Stimulated activated CD8-positive, alpha-beta memory T cell treated with anti-CD3 and anti-CD28 coated beads, Interleukin-15, amount 100 ng/mL, for 48 hours (primary cell): Measurements from ENCODE around the gene LCP1.

Source experiments
- DNase-seq, 2 donors: peaks; one replicate each; pipeline ENCODE4 v3.0.0-alpha.2; 2020; ENCODE audit warnings: low read depth in 2 of 2

Gene LCP1

DNA sequence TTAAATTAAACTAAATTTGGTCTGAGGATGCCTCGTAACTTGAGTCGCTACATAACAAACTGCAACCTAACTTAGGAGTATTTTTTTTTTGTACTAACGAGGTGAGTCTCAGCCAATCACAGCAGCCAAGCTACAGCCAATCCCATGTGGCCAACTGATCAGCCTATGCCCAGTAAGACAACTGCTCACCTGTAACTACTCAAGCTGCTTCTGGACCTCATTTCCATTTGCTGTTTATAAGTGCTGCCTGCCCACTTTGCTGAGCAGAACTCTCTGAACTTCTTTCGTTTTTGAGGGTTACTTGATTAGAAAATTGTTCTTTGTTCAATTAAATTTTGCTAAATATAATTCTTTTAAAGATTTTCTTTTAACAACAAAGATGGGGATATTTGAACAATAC lies 81.0 kb downstream of the LCP1 start:
- DNase-seq: no peak

DNA sequence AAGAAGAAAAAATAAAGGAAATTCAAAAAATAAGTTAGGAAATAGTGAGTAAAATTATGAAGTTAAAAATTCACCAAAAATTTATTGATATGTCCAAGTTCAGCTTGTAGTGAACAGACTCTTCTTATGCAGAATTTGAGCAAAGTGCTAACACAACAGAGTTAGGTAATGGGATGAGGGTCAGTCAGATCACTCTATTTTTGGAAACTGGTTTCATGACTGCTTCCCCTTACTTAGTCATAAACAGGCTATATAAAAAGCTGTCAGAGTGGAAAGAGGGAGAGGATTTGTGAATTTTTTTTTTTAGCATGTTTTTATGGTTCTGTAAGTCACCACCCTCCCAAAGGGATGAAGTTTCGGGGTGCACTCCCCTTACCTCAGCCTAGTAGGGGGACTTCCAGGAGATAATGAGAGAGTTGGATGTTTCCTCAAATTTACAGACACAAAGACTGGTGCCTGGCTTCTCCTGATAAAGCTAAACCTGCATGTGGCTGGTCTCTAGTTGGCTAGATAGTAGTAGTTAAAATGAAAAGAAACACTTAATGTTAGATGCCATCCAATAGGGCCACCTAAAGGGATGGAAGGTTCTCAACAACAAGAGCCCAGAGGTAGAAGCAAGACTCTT lies 81.7 kb downstream of the LCP1 start:
- DNase-seq: no peak

DNA sequence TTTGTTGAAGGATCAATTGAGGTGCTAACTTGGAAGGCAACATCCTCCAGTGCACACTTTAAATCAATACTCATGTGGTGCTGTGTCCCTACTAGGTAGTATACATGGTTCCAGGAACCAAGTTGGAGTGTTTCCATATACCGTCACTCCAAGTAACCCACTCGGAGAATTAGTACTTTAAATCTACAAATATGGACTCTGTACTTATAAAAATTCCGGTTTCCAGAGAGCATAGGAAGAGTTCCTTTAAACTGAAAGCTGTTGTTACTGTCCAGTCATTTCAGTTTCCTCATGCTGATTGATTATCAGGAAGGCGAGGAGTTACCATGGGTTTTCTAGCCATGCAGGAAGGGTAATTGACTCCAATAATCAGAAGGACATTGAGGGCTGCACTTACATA lies 84.3 kb downstream of the LCP1 start:
- no peak for DNase-seq

DNA sequence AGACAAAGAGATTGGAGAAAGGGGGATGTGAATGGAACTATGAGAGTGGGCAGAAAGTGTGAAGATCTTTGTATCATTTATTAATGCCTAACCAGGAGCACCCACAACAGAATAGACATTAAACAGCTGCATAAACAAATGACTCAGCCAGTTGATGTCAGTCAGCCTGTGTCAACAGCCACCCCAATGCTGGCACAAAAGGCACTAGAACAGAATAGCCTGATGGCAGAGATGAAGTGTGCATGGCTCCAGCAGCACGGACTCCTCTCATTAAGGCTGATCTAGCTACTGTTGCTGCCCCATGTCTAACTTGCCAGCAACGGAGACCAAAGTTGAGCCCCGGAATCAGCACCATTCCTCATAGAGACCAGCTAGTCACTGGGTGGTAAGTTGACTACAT lies 85.0 kb downstream of the LCP1 start:
- DNase-seq: no peak

DNA sequence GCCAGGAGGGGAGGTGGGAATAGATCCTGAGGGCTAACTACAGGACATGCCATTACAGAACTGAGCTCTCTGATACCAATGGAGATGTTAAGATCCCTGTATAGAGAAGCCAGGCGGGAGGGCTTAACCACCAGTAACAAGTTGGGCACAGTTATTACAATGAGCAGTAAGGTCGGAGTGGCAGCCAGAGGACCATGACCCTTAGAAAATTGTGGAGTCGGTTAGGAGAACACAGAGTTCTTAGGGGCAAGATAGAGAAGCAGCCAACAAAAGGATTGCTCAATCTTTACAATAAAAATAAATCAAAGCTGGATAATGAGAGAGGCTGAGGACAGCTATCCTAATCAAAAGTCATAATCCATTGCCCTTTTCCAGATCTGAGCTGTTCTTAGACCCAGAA lies 87.5 kb downstream of the LCP1 start:
- no peak for DNase-seq

DNA sequence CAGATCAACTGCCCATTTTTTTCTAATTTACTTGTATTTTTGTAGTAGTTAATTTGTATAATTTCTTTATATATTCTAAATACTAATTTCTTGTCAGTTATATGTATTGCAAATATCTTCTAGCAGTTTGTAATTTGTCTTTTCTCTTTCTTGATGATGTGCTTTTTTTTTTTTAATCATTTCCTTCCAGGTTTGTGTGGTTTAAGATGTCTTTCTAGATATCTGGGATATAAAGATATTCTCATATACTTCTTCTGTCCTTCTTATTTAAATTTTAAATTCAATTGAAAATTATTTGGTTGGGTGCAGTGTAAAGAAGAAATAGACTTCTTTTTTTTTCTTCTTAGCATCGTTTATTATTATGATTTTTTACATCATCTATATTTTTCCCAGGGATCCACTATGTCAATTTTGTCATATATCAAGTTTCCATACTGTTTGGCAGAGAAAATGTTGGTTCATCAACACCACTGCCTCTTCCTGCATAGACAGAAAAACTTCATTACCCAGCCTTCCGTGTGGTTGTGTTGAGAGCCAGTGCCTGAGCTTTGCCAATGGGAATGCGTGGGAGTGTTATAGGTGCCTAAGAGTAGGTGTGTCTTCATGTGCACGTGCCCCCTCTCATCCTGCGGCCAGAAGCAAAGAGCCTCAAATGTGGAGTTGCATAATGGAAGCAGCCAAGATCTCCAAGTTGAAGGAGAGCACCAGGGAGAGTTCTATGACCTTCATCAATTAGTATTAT lies 93.0 kb downstream of the LCP1 start:
- no peak for DNase-seq

DNA sequence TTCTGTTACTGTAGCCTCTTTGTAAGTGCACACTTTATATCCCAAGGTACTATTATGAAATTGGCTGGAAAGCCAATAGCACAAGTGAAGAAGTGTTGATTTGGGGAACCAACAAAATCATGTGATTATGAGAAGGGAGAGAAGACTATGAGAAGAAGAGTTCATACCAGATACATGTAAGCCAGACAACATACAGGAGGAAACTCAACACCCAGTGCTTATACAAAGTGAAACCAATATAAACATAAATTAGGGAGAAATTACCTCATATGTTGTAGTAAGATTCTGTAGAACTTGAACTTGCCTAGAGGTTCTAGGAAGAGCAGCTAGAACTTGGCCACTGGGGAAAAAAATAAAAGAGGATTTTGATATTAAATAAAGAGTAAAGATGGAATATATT lies 94.5 kb downstream of the LCP1 start:
- DNase-seq: no peak

DNA sequence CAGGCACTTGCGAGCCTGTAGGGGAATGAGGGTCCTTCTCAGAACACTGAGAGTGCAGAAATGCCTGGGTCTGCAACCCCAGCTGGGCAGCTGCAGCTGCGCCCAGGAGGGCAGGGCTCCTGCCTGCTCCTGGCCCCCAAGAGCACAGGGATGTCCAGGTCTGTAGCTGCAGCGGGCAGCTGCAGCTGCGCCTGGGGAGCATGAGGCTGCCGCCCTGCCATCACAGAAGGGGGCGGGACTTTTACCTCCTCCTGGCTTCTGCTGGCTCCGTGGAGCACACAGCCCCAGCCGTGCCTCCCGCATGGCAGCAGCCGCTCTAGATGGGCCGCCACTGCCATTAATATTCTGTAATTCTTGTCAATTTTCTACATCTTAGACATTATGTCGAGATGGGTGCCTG lies 95.0 kb downstream of the LCP1 start:
- DNase-seq: no peak

DNA sequence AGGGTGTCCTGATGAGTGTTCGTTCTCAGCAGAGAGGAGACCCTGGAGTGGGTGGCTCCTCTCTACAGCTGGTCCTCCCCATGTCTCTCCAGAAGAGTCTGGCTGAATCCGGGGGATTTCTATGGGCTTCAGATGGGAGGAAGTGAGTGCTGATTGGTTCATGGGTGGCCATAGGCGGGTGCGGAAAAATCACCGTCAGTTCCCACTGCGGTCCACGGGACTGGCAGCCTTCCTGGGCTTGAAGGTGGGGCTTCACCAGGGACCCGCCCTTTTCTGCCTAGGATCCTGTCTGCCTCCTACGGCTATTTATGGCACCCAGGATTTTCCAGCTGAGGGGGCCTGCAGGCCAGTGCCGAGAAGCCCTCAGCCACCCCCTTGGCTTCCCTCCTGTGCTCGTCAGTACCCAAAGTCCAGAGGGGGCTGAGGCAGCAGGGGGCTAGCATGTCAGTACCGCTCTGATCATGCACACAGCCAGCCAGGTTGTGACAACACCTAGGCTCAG lies 95.5 kb downstream of the LCP1 start:
- no peak for DNase-seq

DNA sequence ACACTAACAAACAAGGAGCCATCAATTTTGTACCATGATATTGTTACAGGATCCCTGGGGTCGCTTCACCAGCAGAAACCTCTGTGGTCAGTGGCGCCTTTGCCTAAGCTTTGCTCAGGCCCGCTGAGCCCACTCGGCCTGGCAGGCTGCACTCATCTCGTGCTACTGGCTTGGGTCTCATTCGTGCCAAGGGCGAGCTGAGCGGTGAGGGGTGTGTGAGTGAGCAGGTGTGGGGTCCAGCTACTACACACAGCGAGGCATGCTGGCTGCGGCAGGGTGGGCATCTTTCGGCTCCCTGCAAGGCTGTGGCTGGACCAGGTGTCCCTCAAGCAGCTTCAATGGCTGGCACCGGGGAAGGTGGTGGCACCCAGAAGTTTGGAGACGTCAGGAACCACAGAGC lies 96.2 kb downstream of the LCP1 start:
- no peak for DNase-seq

DNA sequence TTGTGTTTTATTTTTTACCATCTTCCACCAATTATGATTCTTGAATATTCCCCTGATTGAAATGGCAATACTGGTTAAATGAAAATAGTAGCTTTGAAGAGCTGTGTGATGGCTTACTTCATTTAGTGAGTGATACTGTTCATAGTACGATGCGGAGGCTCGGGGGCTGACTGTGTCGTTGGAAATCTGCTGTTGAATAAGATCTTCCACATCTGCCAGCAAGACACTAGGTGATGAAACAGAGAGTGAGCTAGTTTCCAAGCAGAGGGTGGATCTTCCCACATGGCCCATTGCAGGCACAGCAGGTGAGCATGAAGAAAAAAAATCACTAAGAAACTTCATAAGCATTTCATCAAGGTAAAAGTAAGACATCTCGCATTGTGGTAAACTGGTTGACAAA lies 99.7 kb downstream of the LCP1 start:
- DNase-seq: no peak

DNA sequence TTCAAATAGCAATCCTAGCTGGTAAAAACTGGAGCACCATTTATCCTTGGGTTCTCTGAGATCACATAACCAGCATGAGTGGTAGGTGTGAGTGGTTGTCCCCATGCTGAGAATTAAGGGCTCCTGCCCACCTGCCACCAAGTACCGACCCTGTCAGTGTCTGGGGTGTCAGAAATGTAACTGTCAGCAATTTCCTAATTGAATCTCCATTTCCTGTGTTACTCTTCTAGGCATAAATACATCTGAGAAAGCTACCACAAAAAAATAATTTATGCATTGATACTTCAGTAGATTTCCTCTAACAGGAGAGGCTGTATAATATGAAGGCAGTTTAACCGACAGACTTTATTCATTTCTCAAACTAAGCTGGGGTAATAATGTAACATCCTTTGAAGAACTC lies 102.2 kb downstream of the LCP1 start:
- no peak for DNase-seq

DNA sequence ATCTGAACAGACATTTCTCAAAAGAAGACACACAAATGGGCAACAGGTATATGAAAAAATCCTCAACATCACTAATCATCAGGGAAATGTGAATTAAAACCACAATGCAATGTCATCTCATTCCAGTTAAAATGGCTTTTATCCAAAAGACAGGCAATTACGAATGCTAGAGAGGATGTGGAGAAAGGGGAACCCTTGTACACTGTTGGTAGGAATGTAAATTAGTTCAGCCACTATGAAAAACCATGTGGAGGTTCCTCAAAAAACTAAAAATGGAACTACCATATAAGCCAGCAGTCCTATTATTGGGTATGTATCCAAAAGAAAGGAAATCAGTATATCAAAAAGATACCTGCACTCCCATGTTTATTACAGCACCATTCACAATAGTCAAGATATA lies 104.7 kb downstream of the LCP1 start:
- no peak for DNase-seq

DNA sequence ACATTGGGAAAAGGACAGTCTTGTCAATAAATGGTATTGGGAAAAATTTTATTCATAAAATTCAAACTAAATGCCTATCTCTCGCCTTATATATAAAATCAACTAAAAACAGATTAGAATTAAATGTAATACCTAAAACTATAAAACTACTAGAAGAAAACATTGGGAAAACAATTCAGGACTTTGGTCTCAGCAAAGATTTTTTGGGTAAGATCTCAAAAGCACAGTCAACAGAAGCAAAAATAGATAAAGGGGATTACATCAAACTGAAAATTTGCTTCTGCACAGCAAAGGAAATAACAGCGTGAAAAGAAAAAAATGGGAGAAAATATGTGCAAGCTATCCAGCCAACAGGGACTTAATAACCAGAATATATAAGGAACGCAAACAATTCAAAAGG lies 105.2 kb downstream of the LCP1 start:
- DNase-seq: no peak
